Endothelial cell of umbilical vein (primary cell): ENCODE data around the gene PDPN. TPM values are rescaled to one million over a fixed set of nuclear protein-coding genes. Genes with fewer than 3 reads are reported as not detected.

Source experiments
- BruUV-seq: library from RNA; stranded (reverse); fragments of 400-500 nt; replicated peaks from 2 replicates; lab custom pipeline; 2021; lab: Mats Ljungman, UMichigan
- CTCF ChIA-PET: fragments of 300-600, 350-600 bp; sonication (Branson Sonifier 250); formaldehyde crosslinking; loops from one replicate; lab custom pipeline; 2021; ENCODE audit warnings: antibody characterized with exemption, inconsistent platforms; lab: Charles Lee
- POLR2A ChIA-PET: fragments of 300-600, 350-600 bp; sonication (Branson Sonifier 250); formaldehyde crosslinking; loops from one replicate; lab custom pipeline; 2021; ENCODE audit warnings: antibody characterized with exemption, inconsistent platforms; lab: Charles Lee
- DNase-seq: peaks from one replicate; pipeline ENCODE4 v3.0.0-alpha.2; 2011; ENCODE audit warnings: low read depth, low spot score
- FAIRE-seq: peaks from 2 replicates; lab custom pipeline; 2011; peaks lifted over from hg19 to GRCh38; lab: Jason Lieb, UNC
- H2AFZ ChIP-seq: 2 replicates; pipeline ENCODE4 v1.6.0; 2012; ENCODE audit warnings: low read depth, low read length, control low read depth, inconsistent platforms
- H3K27ac ChIP-seq: 2 replicates; pipeline ENCODE4 v1.5.1; 2011; ENCODE audit warnings: low read depth, mild to moderate bottlenecking, control low read depth, low read length, moderate library complexity; ENCODE audit not compliant: insufficient read depth
- H3K27me3 ChIP-seq, 2 experiments: 2 replicates each; pipeline versions ENCODE4 v1.6.0 to v1.6.1; 2011; ENCODE audit warnings: low read length in 2 of 2, mixed read lengths in 1 of 2; ENCODE audit not compliant: control insufficient read depth in 2 of 2, insufficient read depth in 2 of 2
- H3K36me3 ChIP-seq, 2 experiments: 2 replicates in 1 of 2; 3 replicates in 1 of 2; pipeline ENCODE4 v1.5.1; 2011; ENCODE audit warnings: low read length in 2 of 2, mild to moderate bottlenecking in 1 of 2, moderate library complexity in 1 of 2; ENCODE audit not compliant: control insufficient read depth in 2 of 2, insufficient read depth in 2 of 2; ENCODE audit errors: extremely low read depth in 1 of 2
- H3K4me1 ChIP-seq: 3 replicates; pipeline ENCODE4 v1.5.1; 2011; ENCODE audit warnings: mild to moderate bottlenecking, low read length; ENCODE audit not compliant: control insufficient read depth, insufficient read depth; ENCODE audit errors: extremely low read depth
- H3K4me2 ChIP-seq: 2 replicates; pipeline ENCODE4 v1.6.1; 2011; ENCODE audit warnings: low read length, control low read depth, mixed read lengths; ENCODE audit not compliant: insufficient read depth
- H3K4me3 ChIP-seq, 3 experiments: fragments of 200-600 bp in 1 of 3; sonication (generic), shearing (Covaris generic) in 1 of 3; replicated peaks in 1 of 3; 2 replicates each; pipeline ENCODE4 v1.5.1; 2011 to 2016; ENCODE audit warnings: control low read depth in 3 of 3, low read length in 3 of 3, mild to moderate bottlenecking in 2 of 3, inconsistent platforms in 1 of 3, low read depth in 1 of 3, moderate library complexity in 1 of 3; ENCODE audit not compliant: insufficient read depth in 1 of 3
- H3K79me2 ChIP-seq: 2 replicates; pipeline ENCODE4 v1.6.0; 2012; ENCODE audit warnings: low read length, inconsistent platforms; ENCODE audit not compliant: control insufficient read depth, insufficient read depth
- H3K9ac ChIP-seq: replicated peaks from 2 replicates; pipeline ENCODE3; 2011; ENCODE audit warnings: low read length, control low read depth; ENCODE audit not compliant: insufficient read depth; ENCODE audit errors: extremely low read depth
- H3K9me1 ChIP-seq: replicated peaks from 3 replicates; pipeline ENCODE4 v1.6.0; 2011; ENCODE audit warnings: mild to moderate bottlenecking, low read length; ENCODE audit not compliant: control insufficient read depth, insufficient read depth; ENCODE audit errors: extremely low read depth
- H3K9me3 ChIP-seq: replicated peaks from 2 replicates; pipeline ENCODE4 v1.5.1; 2012; ENCODE audit warnings: low read length, inconsistent platforms; ENCODE audit not compliant: control insufficient read depth, insufficient read depth
- H4K20me1 ChIP-seq: replicated peaks from 2 replicates; pipeline ENCODE3; 2011; ENCODE audit warnings: mild to moderate bottlenecking, low read length; ENCODE audit not compliant: control insufficient read depth, insufficient read depth; ENCODE audit errors: extremely low read depth
- EZH2 ChIP-seq: IDR thresholded peaks from 2 replicates; pipeline ENCODE4 v1.6.1; 2012; ENCODE audit warnings: borderline replicate concordance, low read depth, mild to moderate bottlenecking, moderate library complexity, low read length, inconsistent platforms; ENCODE audit not compliant: severe bottlenecking
- FOS ChIP-seq: IDR thresholded peaks from 2 replicates; pipeline ENCODE4 v1.6.1; 2011; ENCODE audit warnings: mild to moderate bottlenecking, low read length, moderate library complexity, borderline replicate concordance; ENCODE audit not compliant: insufficient read depth
- GATA2 ChIP-seq: IDR thresholded peaks from 2 replicates; pipeline ENCODE4 v1.7.0; 2011; ENCODE audit warnings: low read depth, mild to moderate bottlenecking, moderate library complexity, mixed read lengths, low read length; ENCODE audit not compliant: insufficient read length, insufficient read depth
- JUN ChIP-seq: IDR thresholded peaks from 2 replicates; pipeline ENCODE4 v1.6.1; 2011; ENCODE audit warnings: borderline replicate concordance, low read depth; ENCODE audit not compliant: insufficient read length, insufficient read depth
- MYC ChIP-seq: IDR thresholded peaks from one replicate; pipeline ENCODE4 v1.6.1; 2011; ENCODE audit warnings: mild to moderate bottlenecking, low read depth, low read length
- POLR2A ChIP-seq: IDR thresholded peaks from 2 replicates; pipeline ENCODE4 v1.6.1; 2012; ENCODE audit warnings: low read depth, mild to moderate bottlenecking, control low read depth, low read length
- POLR2AphosphoS5 ChIP-seq: IDR thresholded peaks from 2 replicates; pipeline ENCODE4 v1.6.1; 2012; ENCODE audit warnings: low read depth, mild to moderate bottlenecking, control low read depth, low read length, moderate library complexity; ENCODE audit not compliant: insufficient read depth
- dilution Hi-C: fragments of 300-500 bp; cut with MboI; formaldehyde crosslinking; loops from one replicate; pipeline ENCODE4 v1.15.0; 2019; ENCODE audit warnings: low sequenced_read_pairs; ENCODE audit not compliant: extremely low pct_ligation_motif_present
- intact Hi-C: fragments of 100-400 bp; cut with micrococcal nuclease; formaldehyde crosslinking; loops from one replicate; pipeline ENCODE4 v1.10.0; 2022
- polyA plus RNA-seq, 4 experiments: library from polyadenylated mRNA; depleted of rRNA in 3 of 4; stranded (reverse) in 3 of 4; unstranded in 1 of 4; fragments of >200 nt; gene quantifications; 2 replicates each; pipeline versions ENCODE4 v1.2.1 to v1.2.3, GENCODE V29; 2011 to 2012; ENCODE audit warnings: missing spikeins in 1 of 4
- total RNA-seq: library from RNA; stranded (reverse); gene quantifications from 2 replicates; pipeline ENCODE4 v1.2.3, GENCODE V29; 2021
- TF ChIP-seq, protein P1 (sequence below), 2 donors: IDR thresholded peaks; 1 replicate in 1 of 2; 2 replicates in 1 of 2; pipeline ENCODE4 v1.5.1; 2011; ENCODE audit warnings: low read length in 2 of 2, mild to moderate bottlenecking in 2 of 2, moderate library complexity in 2 of 2, control low read depth in 1 of 2, inconsistent platforms in 1 of 2, low read depth in 1 of 2; ENCODE audit not compliant: insufficient read depth in 1 of 2; ENCODE audit errors: extremely low read depth in 1 of 2
- TF ChIP-seq, protein P2 (sequence below): IDR thresholded peaks from 2 replicates; pipeline ENCODE4 v1.6.1; 2011; ENCODE audit not compliant: insufficient read depth, insufficient read length

PDPN gene
- total and polyA plus RNA-seq, 2 donors (not counting 3 experiments of a cell fraction or from before 2014, with no cell fraction given) = not detected

DNA sequence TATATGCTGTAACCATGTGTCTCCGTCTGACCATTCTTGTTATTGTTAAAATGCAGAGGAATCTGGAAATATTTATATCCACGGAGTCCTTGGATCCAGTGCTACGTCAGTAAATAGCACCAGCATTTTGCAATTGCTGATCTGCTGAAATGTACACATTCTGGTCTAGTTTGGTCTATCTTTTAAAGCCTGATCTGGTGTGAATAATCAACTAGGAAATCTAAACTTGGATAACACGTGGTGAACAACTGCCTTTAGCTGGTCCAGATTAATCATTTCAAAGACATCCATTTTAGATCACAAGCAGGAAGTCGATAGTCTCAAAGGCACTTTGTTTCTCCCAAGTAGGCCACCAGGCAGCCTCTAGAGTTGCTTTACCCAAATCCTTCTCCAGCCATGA lies 32.6 kb downstream of the PDPN start:
- H4K20me1 ChIP-seq = no peaks in the 10 kb centered on the region
- no peaks in the 10 kb centered on the region for H3K4me1 ChIP-seq
- no TSS peak for BruUV-seq
- no peaks in the 10 kb centered on the region for H3K79me2 ChIP-seq
- peaks cover 3% of the 10 kb centered on the region for H3K9me3 ChIP-seq
- FAIRE-seq (no peak), DNase-seq (no peak)
- no peaks in the 10 kb centered on the region for H3K9me1 ChIP-seq
- no peak overlapping the region for H3K9ac ChIP-seq
- POLR2A ChIA-PET = no interaction called here
- dilution Hi-C loops = no loop called here
- no peak overlapping the region for H3K4me3 ChIP-seq
- H3K4me2 ChIP-seq = no peak overlapping the region
- intact Hi-C loops = no loop called here
- no peak overlapping the region for H3K27ac ChIP-seq
- H3K36me3 ChIP-seq = no peaks in the 10 kb centered on the region
- CTCF ChIA-PET = no interaction called here
- no peaks in the 10 kb centered on the region for H3K27me3 ChIP-seq
- TF ChIP-seq FOS = no peak
- TF ChIP-seq EZH2 = no peak
- TF ChIP-seq, protein P1, sequence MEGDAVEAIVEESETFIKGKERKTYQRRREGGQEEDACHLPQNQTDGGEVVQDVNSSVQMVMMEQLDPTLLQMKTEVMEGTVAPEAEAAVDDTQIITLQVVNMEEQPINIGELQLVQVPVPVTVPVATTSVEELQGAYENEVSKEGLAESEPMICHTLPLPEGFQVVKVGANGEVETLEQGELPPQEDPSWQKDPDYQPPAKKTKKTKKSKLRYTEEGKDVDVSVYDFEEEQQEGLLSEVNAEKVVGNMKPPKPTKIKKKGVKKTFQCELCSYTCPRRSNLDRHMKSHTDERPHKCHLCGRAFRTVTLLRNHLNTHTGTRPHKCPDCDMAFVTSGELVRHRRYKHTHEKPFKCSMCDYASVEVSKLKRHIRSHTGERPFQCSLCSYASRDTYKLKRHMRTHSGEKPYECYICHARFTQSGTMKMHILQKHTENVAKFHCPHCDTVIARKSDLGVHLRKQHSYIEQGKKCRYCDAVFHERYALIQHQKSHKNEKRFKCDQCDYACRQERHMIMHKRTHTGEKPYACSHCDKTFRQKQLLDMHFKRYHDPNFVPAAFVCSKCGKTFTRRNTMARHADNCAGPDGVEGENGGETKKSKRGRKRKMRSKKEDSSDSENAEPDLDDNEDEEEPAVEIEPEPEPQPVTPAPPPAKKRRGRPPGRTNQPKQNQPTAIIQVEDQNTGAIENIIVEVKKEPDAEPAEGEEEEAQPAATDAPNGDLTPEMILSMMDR (IDR thresholded peaks at IDR 0.05; ENCODE audit: extremely low read depth in 1 of 2, insufficient read depth in 1 of 2, low read depth in 1 of 2, low read length in 2 of 2) = no peak
- TF ChIP-seq, protein P2, sequence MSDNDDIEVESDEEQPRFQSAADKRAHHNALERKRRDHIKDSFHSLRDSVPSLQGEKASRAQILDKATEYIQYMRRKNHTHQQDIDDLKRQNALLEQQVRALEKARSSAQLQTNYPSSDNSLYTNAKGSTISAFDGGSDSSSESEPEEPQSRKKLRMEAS = no peak
- no peak for TF ChIP-seq POLR2AphosphoS5
- no peak for TF ChIP-seq MYC
- no peak for TF ChIP-seq JUN
- TF ChIP-seq POLR2A = no peak
- TF ChIP-seq GATA2 = no peak
- no peak overlapping the region for H2AFZ ChIP-seq
